HEK293T (cell line): ENCODE measurements around the gene SMKR1.

Experiments
- LEF1 ChIP-seq: fragments of 450-650 bp; IDR thresholded peaks from 2 replicates; pipeline ENCODE4 v1.6.1; 2017; ENCODE audit warnings: mild to moderate bottlenecking, borderline replicate concordance
- SUZ12 ChIP-seq: fragments of 450-650 bp; IDR thresholded peaks from 2 replicates; pipeline ENCODE4 v1.6.1; 2016; ENCODE audit warnings: mild to moderate bottlenecking

DNA sequence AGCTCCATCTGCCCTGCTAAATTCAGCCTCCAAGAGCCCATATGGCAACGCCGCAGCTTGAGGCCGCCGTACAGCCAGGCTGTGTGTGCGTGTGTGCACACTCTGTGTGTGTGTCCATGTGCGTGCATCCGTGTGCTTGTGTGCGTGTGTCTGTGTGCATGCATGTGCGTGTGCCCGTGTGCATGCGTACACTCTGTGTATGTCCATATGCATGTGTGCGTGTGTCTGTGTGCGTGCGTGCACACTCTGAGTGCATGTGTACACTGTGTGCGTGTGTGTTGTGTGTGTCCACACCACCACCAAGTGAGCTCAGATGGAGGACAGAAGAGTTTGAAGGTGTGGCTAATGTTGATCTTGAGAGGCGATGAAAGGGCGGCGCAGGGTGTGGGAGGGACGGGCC, 30.0 kb downstream of the SMKR1 start:
- no peak for TF ChIP-seq LEF1
- no peak for TF ChIP-seq SUZ12
